Activated naive CD4-positive, alpha-beta T cell (primary cell): ENCODE results near the gene TPX2.
A peak's percentile ranks its signal among the peaks of the same experiment; 100 is the strongest.
"Not testable (repeated sequence)": the region's sequence is repeated elsewhere in the genome, so short reads cannot be mapped to it uniquely, and the experiment has no call there.

Experiments used
- DNase-seq, 4 experiments: peaks; one replicate each; lab custom pipeline; 2025; lab: John Stamatoyannopoulos, UW

TPX2 gene

GRCh38 chr20:31720486-31721407 is 18.3 kb upstream of the TPX2 start:
- DNase-seq: no peak

GRCh38 chr20:31721408-31722256 is 17.5 kb upstream of the TPX2 start:
- DNase-seq: no peak

- peak; percentile 29 to 45 (median 38) for DNase-seq
These were observed 16.6 kb upstream of the TPX2 start, which contains the start of gene BCL2L1 for GRCh38 chr20:31722257-31723068. BCL2L1 (minus strand) TSS chr20:31722868; CDS start chr20:31722218, 650 bp downstream.

GRCh38 chr20:31723069-31723318 is 16.1 kb upstream of the TPX2 start:
- peak in 2 of 4 experiments; percentile 46 to 52 for DNase-seq

GRCh38 chr20:31723319-31724078 is 15.6 kb upstream of the TPX2 start:
- DNase-seq: peak; percentile 90 to 97 (median 94)

GRCh38 chr20:31731321-31731717 is 7.8 kb upstream of the TPX2 start:
- no peak for DNase-seq

- no peak for DNase-seq
These were observed 474 bp downstream of the TPX2 start for GRCh38 chr20:31739550-31739977.

GRCh38 chr20:31740208-31740607 is 1.1 kb downstream of the TPX2 start:
- no peak for DNase-seq

GRCh38 chr20:31740656-31741323 is 1.7 kb downstream of the TPX2 start:
- DNase-seq: no peak

GRCh38 chr20:31746068-31746878 is 7.2 kb downstream of the TPX2 start:
- DNase-seq: no peak

GRCh38 chr20:31747028-31747427 is 7.9 kb downstream of the TPX2 start:
- not testable (repeated sequence) for DNase-seq

GRCh38 chr20:31747640-31748039 is 8.6 kb downstream of the TPX2 start:
- no peak for DNase-seq

GRCh38 chr20:31749223-31749622 is 10.1 kb downstream of the TPX2 start:
- no peak for DNase-seq

- no peak for DNase-seq
These were observed 12.0 kb downstream of the TPX2 start for GRCh38 chr20:31751126-31751525.

GRCh38 chr20:31757254-31757653 is 18.2 kb downstream of the TPX2 start:
- DNase-seq: no peak

- no peak for DNase-seq
These were observed 19.4 kb downstream of the TPX2 start for GRCh38 chr20:31758521-31758920.

- DNase-seq: no peak
These were observed 19.9 kb downstream of the TPX2 start for GRCh38 chr20:31758991-31759390.

- no peak for DNase-seq
These were observed 20.9 kb downstream of the TPX2 start for GRCh38 chr20:31759836-31760518.

- DNase-seq: no peak
These were observed 21.6 kb downstream of the TPX2 start for GRCh38 chr20:31760519-31761240.
